Breast epithelium (tissue), 3 donors: ENCODE measurements around the gene GJD3.

Source experiments
- CTCF ChIP-seq, 3 donors: fragments of 450-650 bp; IDR thresholded peaks; one replicate each; pipeline ENCODE4 v1.5.1; 2016 to 2017; ENCODE audit warnings: antibody characterized with exemption in 3 of 3, mild to moderate bottlenecking in 3 of 3, moderate library complexity in 3 of 3
- POLR2A ChIP-seq: fragments of 450-650 bp; IDR thresholded peaks from one replicate; pipeline ENCODE4 v1.6.1; 2016; ENCODE audit warnings: antibody characterized with exemption, mild to moderate bottlenecking, moderate library complexity
- POLR2AphosphoS5 ChIP-seq, 3 donors: sonication (generic); formaldehyde crosslinking; IDR thresholded peaks; one replicate each; pipeline ENCODE4 v1.6.1; 2017; ENCODE audit warnings: antibody characterized with exemption in 3 of 3

GRCh38 chr17:40411821-40412220 lies 47.3 kb upstream of the GJD3 start:
- no peak for TF ChIP-seq CTCF (IDR thresholded peaks at IDR 0.05)
- no peak for TF ChIP-seq POLR2A
- TF ChIP-seq POLR2AphosphoS5 (IDR thresholded peaks at IDR 0.05): no peak
